ENCODE data around the gene RELN. TPM values are rescaled to one million over a fixed set of nuclear protein-coding genes. Genes with fewer than 3 reads are reported as not detected.

The RELN gene
- total RNA-seq, 1 donor from 2014 or later: not detected

GRCh38 chr7:103972779-103973434 is 16.6 kb downstream of the RELN start:
- intact Hi-C loops (cut with micrococcal nuclease): no loop called here
- peaks cover 2% of the 10 kb centered on the region for H3K27me3 Mint-ChIP-seq
- H3K4me1 Mint-ChIP-seq: no peaks in the 10 kb centered on the region
- no peak overlapping the region for H3K27ac Mint-ChIP-seq
- ChIA-PET POLR2A (no interaction called here), CTCF (no interaction called here)
- H3K4me3 Mint-ChIP-seq: no peak overlapping the region
- no peak for DNase-seq
- no peaks in the 10 kb centered on the region for H3K36me3 Mint-ChIP-seq (ENCODE audit: low read depth)
- H3K9me3 Mint-ChIP-seq: peaks cover 3% of the 10 kb centered on the region
- TF ChIP-seq, protein P1, sequence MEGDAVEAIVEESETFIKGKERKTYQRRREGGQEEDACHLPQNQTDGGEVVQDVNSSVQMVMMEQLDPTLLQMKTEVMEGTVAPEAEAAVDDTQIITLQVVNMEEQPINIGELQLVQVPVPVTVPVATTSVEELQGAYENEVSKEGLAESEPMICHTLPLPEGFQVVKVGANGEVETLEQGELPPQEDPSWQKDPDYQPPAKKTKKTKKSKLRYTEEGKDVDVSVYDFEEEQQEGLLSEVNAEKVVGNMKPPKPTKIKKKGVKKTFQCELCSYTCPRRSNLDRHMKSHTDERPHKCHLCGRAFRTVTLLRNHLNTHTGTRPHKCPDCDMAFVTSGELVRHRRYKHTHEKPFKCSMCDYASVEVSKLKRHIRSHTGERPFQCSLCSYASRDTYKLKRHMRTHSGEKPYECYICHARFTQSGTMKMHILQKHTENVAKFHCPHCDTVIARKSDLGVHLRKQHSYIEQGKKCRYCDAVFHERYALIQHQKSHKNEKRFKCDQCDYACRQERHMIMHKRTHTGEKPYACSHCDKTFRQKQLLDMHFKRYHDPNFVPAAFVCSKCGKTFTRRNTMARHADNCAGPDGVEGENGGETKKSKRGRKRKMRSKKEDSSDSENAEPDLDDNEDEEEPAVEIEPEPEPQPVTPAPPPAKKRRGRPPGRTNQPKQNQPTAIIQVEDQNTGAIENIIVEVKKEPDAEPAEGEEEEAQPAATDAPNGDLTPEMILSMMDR (IDR thresholded peaks at IDR 0.05): no peak
- ATAC-seq (ENCODE audit: low read depth): no peak

DNA sequence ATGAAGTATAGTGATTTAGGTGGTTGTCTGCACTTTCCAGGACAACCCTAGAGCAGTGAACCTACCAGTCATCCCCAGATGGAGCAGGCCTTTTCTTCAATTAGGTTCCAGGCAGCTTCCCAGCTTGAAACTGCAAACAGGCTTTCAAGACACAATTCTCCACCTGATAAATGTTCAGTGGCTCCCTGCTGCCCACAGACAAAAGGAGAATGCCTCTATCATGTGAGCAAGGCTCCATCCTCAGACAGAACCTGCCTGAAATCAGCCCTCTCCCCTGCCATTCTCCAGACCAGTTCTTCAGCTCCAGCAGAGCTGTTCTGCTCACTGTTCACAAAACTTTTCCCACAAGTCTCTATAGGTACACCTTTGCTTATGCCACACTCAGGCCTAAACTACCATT is 22.1 kb downstream of the RELN start:
- Mint-ChIP-seq H3K27ac (no peak overlapping the region), H3K9me3 (no peaks in the 10 kb centered on the region), H3K4me1 (no peaks in the 10 kb centered on the region), H3K36me3 (ENCODE audit: low read depth) (no peaks in the 10 kb centered on the region), H3K4me3 (no peak overlapping the region), H3K27me3 (peaks cover 2% of the 10 kb centered on the region)
- POLR2A ChIA-PET: no interaction called here
- CTCF ChIA-PET: no interaction called here
- intact Hi-C loops (cut with micrococcal nuclease): no loop called here
- ATAC-seq (ENCODE audit: low read depth) (no peak), DNase-seq (no peak)
- TF ChIP-seq, protein P1 (IDR thresholded peaks at IDR 0.05): no peak

DNA sequence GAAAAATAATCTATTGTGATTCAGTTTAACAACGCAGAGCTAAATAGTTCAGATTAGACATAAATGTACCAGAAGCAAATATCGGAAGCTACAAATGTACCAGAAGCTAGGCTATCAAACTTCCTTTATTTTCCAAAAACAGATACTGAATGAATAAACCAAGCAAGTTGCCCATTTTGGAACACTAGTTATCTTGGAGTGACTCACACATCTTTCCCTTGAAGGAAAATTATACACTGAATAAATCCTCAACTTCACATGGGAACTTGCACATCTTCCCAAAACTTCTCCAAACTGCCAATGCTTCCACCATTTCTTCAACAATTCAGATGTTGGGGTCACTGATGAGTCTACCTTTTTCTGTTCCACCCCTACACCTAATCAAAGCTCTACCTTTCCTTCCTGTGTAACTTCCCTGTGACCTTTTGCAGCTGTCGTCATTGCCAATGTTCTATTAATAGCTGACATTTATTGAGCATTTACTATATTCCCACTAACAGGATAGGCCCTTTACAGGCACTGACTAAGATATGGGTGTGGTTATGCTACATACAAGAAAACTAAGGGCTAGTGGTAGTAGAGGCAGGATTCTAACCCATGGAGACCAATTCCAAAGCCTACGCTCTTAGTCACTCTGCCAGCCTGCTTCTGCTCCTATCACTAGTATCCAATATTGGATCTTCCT is 22.7 kb downstream of the RELN start:
- intact Hi-C loops (cut with micrococcal nuclease): no loop called here
- ChIA-PET CTCF (no interaction called here), POLR2A (no interaction called here)
- H3K27me3 Mint-ChIP-seq: peaks cover 3% of the 10 kb centered on the region
- DNase-seq (no peak), ATAC-seq (ENCODE audit: low read depth) (no peak)
- H3K36me3 Mint-ChIP-seq (ENCODE audit: low read depth): no peaks in the 10 kb centered on the region
- no peaks in the 10 kb centered on the region for H3K4me1 Mint-ChIP-seq
- H3K9me3 Mint-ChIP-seq: no peaks in the 10 kb centered on the region
- H3K27ac Mint-ChIP-seq: no peak overlapping the region
- no peak overlapping the region for H3K4me3 Mint-ChIP-seq
- TF ChIP-seq, protein P1 (IDR thresholded peaks at IDR 0.05): no peak

- ChIA-PET POLR2A (no interaction called here), CTCF (no interaction called here)
- TF ChIP-seq, protein P1 (IDR thresholded peaks at IDR 0.05): no peak
- Mint-ChIP-seq H3K27ac (no peak overlapping the region), H3K4me3 (no peak overlapping the region), H3K36me3 (ENCODE audit: low read depth) (no peaks in the 10 kb centered on the region), H3K9me3 (no peaks in the 10 kb centered on the region), H3K4me1 (no peaks in the 10 kb centered on the region), H3K27me3 (peaks cover 2% of the 10 kb centered on the region)
- ATAC-seq (ENCODE audit: low read depth) (no peak), DNase-seq (no peak)
- intact Hi-C loops (cut with micrococcal nuclease): no loop called here
Measured at GRCh38 chr7:103964269-103964668, 25.2 kb downstream of the RELN start.

DNA sequence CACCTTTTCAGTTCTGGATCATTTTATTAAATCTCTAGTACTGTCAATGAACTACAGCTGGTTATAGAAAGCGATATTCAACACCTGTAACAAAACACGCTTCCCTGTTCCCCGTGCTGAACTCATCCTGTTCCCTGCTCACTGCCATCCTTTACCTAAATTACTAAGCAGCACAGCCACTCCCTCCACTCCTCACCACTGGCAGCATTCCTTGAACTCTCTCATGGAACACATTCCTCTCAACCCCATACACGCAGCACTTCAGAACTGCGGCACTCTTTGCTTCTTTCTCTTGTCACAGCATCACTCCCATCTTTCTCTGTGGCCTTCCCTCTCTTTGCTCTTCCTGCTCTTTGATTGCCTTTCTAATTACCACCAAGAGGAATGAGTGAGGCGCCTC is 27.4 kb downstream of the RELN start:
- ChIA-PET POLR2A (no interaction called here), CTCF (interaction anchor here (0.6 kb wide), 1 partner anchor 9 kb away, joined by 3 read pairs; no protein-coding TSS in a partner anchor)
- no peaks in the 10 kb centered on the region for H3K4me1 Mint-ChIP-seq
- H3K4me3 Mint-ChIP-seq: no peak overlapping the region
- TF ChIP-seq, protein P1 (IDR thresholded peaks at IDR 0.05): no peak
- H3K36me3 Mint-ChIP-seq (ENCODE audit: low read depth): no peaks in the 10 kb centered on the region
- DNase-seq: no peak
- ATAC-seq (ENCODE audit: low read depth): no peak
- intact Hi-C loops (cut with micrococcal nuclease): no loop called here
- H3K27me3 Mint-ChIP-seq: peaks cover 2% of the 10 kb centered on the region
- no peaks in the 10 kb centered on the region for H3K9me3 Mint-ChIP-seq
- H3K27ac Mint-ChIP-seq: no peak overlapping the region

Measured in activated B cell treated with CpG ODN at 0.5 μM for 24 hours (primary cell).